Activated naive CD8-positive, alpha-beta T cell treated with anti-CD3 and anti-CD28 coated beads, Interleukin-2, amount 50 U/mL, for 24 hours (primary cell): ENCODE data around the gene ZNF83.
"Not testable (repeated sequence)": the region's sequence is repeated elsewhere in the genome, so short reads cannot be mapped to it uniquely, and the experiment has no call there.

ENCODE experiments used
- ATAC-seq: fragments of 150-1000 bp; cut with Tn5 transposase; one replicate; pipeline ENCODE4 v1.10.0; 2021
- DNase-seq: peaks from one replicate; pipeline ENCODE4 v3.0.0; 2021
- H3K27ac Mint-ChIP-seq: one replicate; pipeline ENCODE4 v1.8.0; 2021; ENCODE audit warnings: mild to moderate bottlenecking, mixed read lengths
- H3K27me3 Mint-ChIP-seq: one replicate; pipeline ENCODE4 v1.8.0; 2021; ENCODE audit warnings: mixed read lengths
- H3K36me3 Mint-ChIP-seq: one replicate; pipeline ENCODE4 v1.8.0; 2021; ENCODE audit warnings: low read depth, mixed read lengths
- H3K4me1 Mint-ChIP-seq: one replicate; pipeline ENCODE4 v1.8.0; 2021; ENCODE audit warnings: mixed read lengths
- H3K4me3 Mint-ChIP-seq: one replicate; pipeline ENCODE4 v1.8.0; 2021; ENCODE audit warnings: mild to moderate bottlenecking, moderate library complexity, mixed read lengths
- H3K9me3 Mint-ChIP-seq: one replicate; pipeline ENCODE4 v1.8.0; 2021; ENCODE audit warnings: mixed read lengths

Gene ZNF83

GRCh38 chr19:52660981-52661380, 22.8 kb upstream of the ZNF83 start:
- no peak overlapping the region for H3K4me3 Mint-ChIP-seq
- ATAC-seq (no peak), DNase-seq (no peak)
- H3K27me3 Mint-ChIP-seq: no peaks in the 10 kb centered on the region
- peaks cover 78% of the 10 kb centered on the region for H3K36me3 Mint-ChIP-seq
- H3K4me1 Mint-ChIP-seq: peaks cover 15% of the 10 kb centered on the region
- H3K27ac Mint-ChIP-seq: no peak overlapping the region
- H3K9me3 Mint-ChIP-seq: peaks cover 19% of the 10 kb centered on the region

GRCh38 chr19:52659013-52659412, 20.9 kb upstream of the ZNF83 start:
- ATAC-seq: no peak
- no peak for DNase-seq
- peaks cover 84% of the 10 kb centered on the region for H3K36me3 Mint-ChIP-seq
- no peaks in the 10 kb centered on the region for H3K27me3 Mint-ChIP-seq
- H3K27ac Mint-ChIP-seq: no peak overlapping the region
- peaks cover 25% of the 10 kb centered on the region for H3K9me3 Mint-ChIP-seq
- H3K4me3 Mint-ChIP-seq: no peak overlapping the region
- H3K4me1 Mint-ChIP-seq: peaks cover 15% of the 10 kb centered on the region

GRCh38 chr19:52658595-52658994, 20.4 kb upstream of the ZNF83 start:
- peaks cover 15% of the 10 kb centered on the region for H3K4me1 Mint-ChIP-seq
- H3K4me3 Mint-ChIP-seq: no peak overlapping the region
- ATAC-seq (no peak), DNase-seq (no peak)
- peaks cover 28% of the 10 kb centered on the region for H3K9me3 Mint-ChIP-seq
- no peaks in the 10 kb centered on the region for H3K27me3 Mint-ChIP-seq
- peaks cover 88% of the 10 kb centered on the region for H3K36me3 Mint-ChIP-seq
- H3K27ac Mint-ChIP-seq: no peak overlapping the region

- Mint-ChIP-seq H3K9me3 (peaks cover 61% of the 10 kb centered on the region), H3K27me3 (no peaks in the 10 kb centered on the region), H3K4me3 (no peak overlapping the region), H3K36me3 (peaks cover 90% of the 10 kb centered on the region), H3K4me1 (no peaks in the 10 kb centered on the region), H3K27ac (no peak overlapping the region)
- no peak for DNase-seq
- no peak for ATAC-seq
Observed at GRCh38 chr19:52653161-52653560, 15.0 kb upstream of the ZNF83 start.

GRCh38 chr19:52651956-52652355, 13.8 kb upstream of the ZNF83 start:
- Mint-ChIP-seq H3K27me3 (no peaks in the 10 kb centered on the region), H3K4me1 (no peaks in the 10 kb centered on the region), H3K4me3 (no peak overlapping the region), H3K36me3 (peaks cover 91% of the 10 kb centered on the region), H3K27ac (no peak overlapping the region), H3K9me3 (peaks cover 69% of the 10 kb centered on the region)
- ATAC-seq: no peak
- DNase-seq: no peak

- Mint-ChIP-seq H3K4me3 (no peak overlapping the region), H3K4me1 (no peaks in the 10 kb centered on the region), H3K9me3 (peaks cover 65% of the 10 kb centered on the region), H3K27me3 (no peaks in the 10 kb centered on the region), H3K36me3 (peaks cover 75% of the 10 kb centered on the region), H3K27ac (no peak overlapping the region)
- DNase-seq (no peak), ATAC-seq (no peak)
Observed at GRCh38 chr19:52648336-52649016, 10.3 kb upstream of the ZNF83 start.

- Mint-ChIP-seq H3K36me3 (peaks cover 63% of the 10 kb centered on the region), H3K9me3 (peaks cover 55% of the 10 kb centered on the region), H3K27ac (no peak overlapping the region), H3K27me3 (no peaks in the 10 kb centered on the region), H3K4me1 (no peaks in the 10 kb centered on the region), H3K4me3 (no peak overlapping the region)
- ATAC-seq (no peak), DNase-seq (no peak)
Observed at GRCh38 chr19:52646571-52647217, 8.5 kb upstream of the ZNF83 start.

- peaks cover 29% of the 10 kb centered on the region for H3K9me3 Mint-ChIP-seq
- peaks cover 27% of the 10 kb centered on the region for H3K36me3 Mint-ChIP-seq
- ATAC-seq (no peak), DNase-seq (no peak)
- no peaks in the 10 kb centered on the region for H3K27me3 Mint-ChIP-seq
- H3K4me1 Mint-ChIP-seq: peaks cover 19% of the 10 kb centered on the region
- no peak overlapping the region for H3K4me3 Mint-ChIP-seq
- H3K27ac Mint-ChIP-seq: no peak overlapping the region
Observed at GRCh38 chr19:52640916-52641315, 2.8 kb upstream of the ZNF83 start.

GRCh38 chr19:52639996-52640395, 1.8 kb upstream of the ZNF83 start:
- H3K4me1 Mint-ChIP-seq: peaks cover 19% of the 10 kb centered on the region
- peaks cover 29% of the 10 kb centered on the region for H3K9me3 Mint-ChIP-seq
- ATAC-seq (no peak), DNase-seq (no peak)
- H3K27me3 Mint-ChIP-seq: no peaks in the 10 kb centered on the region
- peaks cover 26% of the 10 kb centered on the region for H3K36me3 Mint-ChIP-seq
- H3K27ac Mint-ChIP-seq: no peak overlapping the region
- H3K4me3 Mint-ChIP-seq: no peak overlapping the region

GRCh38 chr19:52638601-52639000, 446 bp upstream of the ZNF83 start:
- ATAC-seq: no peak
- peaks cover 19% of the 10 kb centered on the region for H3K4me1 Mint-ChIP-seq
- peaks cover 24% of the 10 kb centered on the region for H3K9me3 Mint-ChIP-seq
- no peak overlapping the region for H3K27ac Mint-ChIP-seq
- peaks cover 26% of the 10 kb centered on the region for H3K36me3 Mint-ChIP-seq
- H3K27me3 Mint-ChIP-seq: no peaks in the 10 kb centered on the region
- no peak for DNase-seq
- peak overlapping the region; percentile 97 for H3K4me3 Mint-ChIP-seq

- H3K27ac Mint-ChIP-seq: no peak overlapping the region
- peaks cover 37% of the 10 kb centered on the region for H3K36me3 Mint-ChIP-seq
- peaks cover 19% of the 10 kb centered on the region for H3K9me3 Mint-ChIP-seq
- DNase-seq (no peak), ATAC-seq (no peak)
- peaks cover 19% of the 10 kb centered on the region for H3K4me1 Mint-ChIP-seq
- no peak overlapping the region for H3K4me3 Mint-ChIP-seq
- no peaks in the 10 kb centered on the region for H3K27me3 Mint-ChIP-seq
Observed at GRCh38 chr19:52635786-52636570, 2.2 kb downstream of the ZNF83 start.

- H3K4me3 Mint-ChIP-seq, H3K27ac Mint-ChIP-seq, H3K4me1 Mint-ChIP-seq, DNase-seq, H3K9me3 Mint-ChIP-seq, H3K27me3 Mint-ChIP-seq, ATAC-seq: not testable (repeated sequence)
- peaks cover 38% of the 10 kb centered on the region for H3K36me3 Mint-ChIP-seq
Observed at GRCh38 chr19:52627441-52627840, 10.7 kb downstream of the ZNF83 start.

GRCh38 chr19:52626915-52627314, 11.2 kb downstream of the ZNF83 start:
- no peak overlapping the region for H3K4me3 Mint-ChIP-seq
- no peak for ATAC-seq
- H3K27me3 Mint-ChIP-seq: no peaks in the 10 kb centered on the region
- peaks cover 9% of the 10 kb centered on the region for H3K9me3 Mint-ChIP-seq
- H3K36me3 Mint-ChIP-seq: peaks cover 35% of the 10 kb centered on the region
- H3K4me1 Mint-ChIP-seq: peaks cover 4% of the 10 kb centered on the region
- DNase-seq: no peak
- no peak overlapping the region for H3K27ac Mint-ChIP-seq

- H3K4me3 Mint-ChIP-seq: no peak overlapping the region
- no peak overlapping the region for H3K27ac Mint-ChIP-seq
- no peak for DNase-seq
- ATAC-seq: no peak
- H3K36me3 Mint-ChIP-seq: peaks cover 25% of the 10 kb centered on the region
- H3K4me1 Mint-ChIP-seq: peaks cover 11% of the 10 kb centered on the region
- no peaks in the 10 kb centered on the region for H3K27me3 Mint-ChIP-seq
- peaks cover 20% of the 10 kb centered on the region for H3K9me3 Mint-ChIP-seq
Observed at GRCh38 chr19:52622261-52622660, 15.9 kb downstream of the ZNF83 start.

- Mint-ChIP-seq H3K9me3 (peaks cover 27% of the 10 kb centered on the region), H3K4me1 (peaks cover 11% of the 10 kb centered on the region), H3K27me3 (no peaks in the 10 kb centered on the region), H3K27ac (peak overlapping the region; percentile 37), H3K4me3 (no peak overlapping the region), H3K36me3 (peaks cover 34% of the 10 kb centered on the region)
- ATAC-seq (no peak), DNase-seq (no peak)
Observed at GRCh38 chr19:52621376-52621775, 16.8 kb downstream of the ZNF83 start.
